ENCODE measurements around the gene CFLAR. TPM values are rescaled to one million over a fixed set of nuclear protein-coding genes. Genes with fewer than 3 reads are reported as not detected.
"Not testable (repeated sequence)": the region's sequence is repeated elsewhere in the genome, so short reads cannot be mapped to it uniquely, and the experiment has no call there.

CFLAR gene
- total RNA-seq, 1 donor from 2014 or later, result 144 TPM

GRCh38 chr2:201148434-201148990 lies 32.5 kb downstream of the CFLAR start:
- Histone ChIP-seq H3K36me3 (peaks cover 0 to 49% of the 10 kb centered on the region in 2 donors), H3K4me3 (no peak overlapping the region), H3K27me3 (no peaks in the 10 kb centered on the region), H3K27ac (peak overlapping the region; percentile 9), H3K9me3 (no peaks in the 10 kb centered on the region), H3K4me1 (peaks cover 25% of the 10 kb centered on the region)
- DNase-seq (ENCODE audit: extremely low spot score in 2 of 2), result no peak
- intact Hi-C loops (cut with DNase I), result no loop called here
- TF ChIP-seq POLR2A (IDR thresholded peaks at IDR 0.05) (no peak), POLR2AphosphoS5 (IDR thresholded peaks at IDR 0.05; ENCODE audit: insufficient read depth in 1 of 2, low read depth in 1 of 2) (no peak), CTCF (IDR thresholded peaks at IDR 0.05) (no peak)

GRCh38 chr2:201149064-201149820 lies 33.3 kb downstream of the CFLAR start:
- Histone ChIP-seq H3K4me1 (peaks cover 25% of the 10 kb centered on the region), H3K9me3 (no peaks in the 10 kb centered on the region), H3K27ac (peak overlapping the region; percentile 9), H3K4me3 (no peak overlapping the region), H3K36me3 (peaks cover 0 to 50% of the 10 kb centered on the region in 2 donors), H3K27me3 (no peaks in the 10 kb centered on the region)
- intact Hi-C loops (cut with DNase I), result no loop called here
- no peak for TF ChIP-seq POLR2AphosphoS5 (IDR thresholded peaks at IDR 0.05; ENCODE audit: insufficient read depth in 1 of 2, low read depth in 1 of 2)
- no peak for TF ChIP-seq CTCF (IDR thresholded peaks at IDR 0.05)
- TF ChIP-seq POLR2A (IDR thresholded peaks at IDR 0.05), result no peak
- DNase-seq (ENCODE audit: extremely low spot score in 2 of 2), result no peak

- not testable (repeated sequence) for H3K4me3 ChIP-seq; H3K27me3 ChIP-seq; DNase-seq (ENCODE audit: extremely low spot score in 2 of 2); H3K9me3 ChIP-seq
- Histone ChIP-seq H3K4me1 (peaks cover 25% of the 10 kb centered on the region), H3K27ac (peak overlapping the region; percentile 33), H3K36me3 (peaks cover 0 to 55% of the 10 kb centered on the region in 2 donors)
- intact Hi-C loops (cut with DNase I), result loop anchor here (5.0 kb wide), 1 partner anchor 32 kb away; the partner anchor contains the start of gene CFLAR
These were observed 33.8 kb downstream of the CFLAR start for GRCh38 chr2:201149821-201150165.

GRCh38 chr2:201150454-201151020 lies 34.6 kb downstream of the CFLAR start:
- intact Hi-C loops (cut with DNase I), result loop anchor here (5.0 kb wide), 1 partner anchor 33 kb away; the partner anchor contains the start of gene CFLAR
- DNase-seq (ENCODE audit: extremely low spot score in 2 of 2), result no peak
- no peak for TF ChIP-seq CTCF (IDR thresholded peaks at IDR 0.05)
- no peak for TF ChIP-seq POLR2AphosphoS5 (IDR thresholded peaks at IDR 0.05; ENCODE audit: insufficient read depth in 1 of 2, low read depth in 1 of 2)
- TF ChIP-seq POLR2A (IDR thresholded peaks at IDR 0.05), result no peak
- peaks cover 25% of the 10 kb centered on the region for H3K4me1 ChIP-seq
- H3K27ac ChIP-seq, result peak overlapping the region; percentile 74
- no peak overlapping the region for H3K4me3 ChIP-seq
- H3K27me3 ChIP-seq, result no peaks in the 10 kb centered on the region
- H3K9me3 ChIP-seq, result no peaks in the 10 kb centered on the region
- H3K36me3 ChIP-seq, result peaks cover 0 to 60% of the 10 kb centered on the region in 2 donors

- Histone ChIP-seq H3K4me3 (no peak overlapping the region), H3K27me3 (no peaks in the 10 kb centered on the region), H3K36me3 (peaks cover 0 to 60% of the 10 kb centered on the region in 2 donors), H3K9me3 (no peaks in the 10 kb centered on the region), H3K27ac (peak overlapping the region; percentile 74), H3K4me1 (peaks cover 25% of the 10 kb centered on the region)
- TF ChIP-seq POLR2AphosphoS5 (IDR thresholded peaks at IDR 0.05; ENCODE audit: insufficient read depth in 1 of 2, low read depth in 1 of 2) (peak in 1 of 2 donors; percentile 71), CTCF (IDR thresholded peaks at IDR 0.05) (no peak)
- intact Hi-C loops (cut with DNase I), result loop anchor here (5.0 kb wide), 1 partner anchor 34 kb away; the partner anchor contains the start of gene CFLAR
- DNase-seq (ENCODE audit: extremely low spot score in 2 of 2), result no peak
These were observed 35.4 kb downstream of the CFLAR start for GRCh38 chr2:201151127-201151981.
